ENCODE results near the gene C16orf96. TPM values are rescaled to one million over a fixed set of nuclear protein-coding genes. Genes with fewer than 3 reads are reported as not detected.
A peak's percentile ranks its signal among the peaks of the same experiment; 100 is the strongest.

Gene C16orf96
- total and polyA plus RNA-seq, 2 of the 13 experiments (the other 11 are each of a cell fraction or from before 2014, with no cell fraction given): 0.03 TPM; not detected in 1

DNA sequence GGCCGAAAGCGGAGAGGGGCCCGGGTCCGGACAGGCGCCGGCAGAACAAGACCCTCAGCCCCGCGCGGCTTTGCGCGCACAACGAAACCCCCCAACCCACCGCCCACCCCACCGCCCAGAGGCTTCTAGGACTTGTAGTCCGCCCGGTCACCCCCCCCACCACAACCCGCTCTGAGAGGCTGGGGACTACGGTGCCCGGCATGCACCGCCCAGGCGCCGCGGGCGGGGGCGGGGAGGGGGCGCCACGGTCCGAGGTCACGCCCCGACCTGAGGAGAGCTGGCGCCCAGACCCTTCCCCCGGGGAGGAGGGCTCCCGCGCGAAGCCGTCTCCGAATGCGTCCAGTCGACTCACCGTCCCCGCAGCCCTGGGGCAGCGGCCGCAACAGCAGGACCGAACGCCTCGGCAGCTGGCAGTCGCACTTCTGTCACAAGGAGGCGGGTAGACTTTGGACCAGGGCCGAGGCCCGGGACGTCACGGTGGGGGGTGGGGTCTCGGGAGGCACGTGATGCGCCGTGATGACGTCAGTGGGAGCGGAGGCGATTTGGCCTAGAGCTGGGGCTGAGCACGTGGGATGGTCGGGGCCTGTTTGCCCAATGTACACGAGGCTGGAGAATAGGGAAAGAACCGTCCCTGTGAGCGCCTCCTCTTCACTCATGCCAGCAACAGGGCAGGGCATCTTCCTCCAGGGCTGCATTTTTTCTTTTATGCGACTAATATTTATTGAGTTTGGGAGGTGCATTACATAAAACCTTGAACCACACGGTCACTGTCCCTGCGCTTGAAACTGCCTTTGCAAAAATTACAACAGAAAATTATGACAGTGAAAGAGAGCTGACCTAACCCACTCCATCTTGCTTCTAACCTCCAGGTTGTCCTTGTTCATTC, 17.5 kb upstream of the C16orf96 start, which contains the start of gene CDIP1 (continued):
- TF ChIP-seq, protein P1, sequence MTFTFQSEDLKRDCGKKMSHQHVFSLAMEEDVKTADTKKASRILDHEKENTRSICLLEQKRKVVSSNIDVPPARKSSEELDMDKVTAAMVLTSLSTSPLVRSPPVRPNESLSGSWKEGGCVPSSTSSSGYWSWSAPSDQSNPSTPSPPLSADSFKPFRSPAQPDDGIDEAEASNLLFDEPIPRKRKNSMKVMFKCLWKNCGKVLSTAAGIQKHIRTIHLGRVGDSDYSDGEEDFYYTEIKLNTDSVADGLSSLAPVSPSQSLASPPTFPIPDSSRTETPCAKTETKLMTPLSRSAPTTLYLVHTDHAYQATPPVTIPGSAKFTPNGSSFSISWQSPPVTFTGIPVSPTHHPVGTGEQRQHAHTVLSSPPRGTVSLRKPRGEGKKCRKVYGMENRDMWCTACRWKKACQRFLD (CRISPR knock-in tag; IDR thresholded peaks at IDR 0.05; ENCODE audit: borderline replicate concordance): peak; percentile 99
- TF ChIP-seq SP2 (CRISPR knock-in tag; IDR thresholded peaks at IDR 0.05) (peak; percentile 68), ZNF431 (CRISPR knock-in tag; IDR thresholded peaks at IDR 0.05; ENCODE audit: borderline replicate concordance, low read depth) (peak; percentile 99), CEBPG (CRISPR knock-in tag; IDR thresholded peaks at IDR 0.05) (peak; percentile 68), ZBTB1 (CRISPR knock-in tag; IDR thresholded peaks at IDR 0.05; ENCODE audit: borderline replicate concordance) (no peak), NR2F2 (IDR thresholded peaks at IDR 0.05; ENCODE audit: borderline replicate concordance, low read depth) (peak; percentile 51; the same call in 1 of the 2 replicates), ZNF761 (CRISPR knock-in tag; conservative IDR thresholded peaks at IDR 0.05) (peak; percentile 99), ZNF567 (CRISPR knock-in tag; IDR thresholded peaks at IDR 0.05; ENCODE audit: borderline replicate concordance) (peak; percentile 95; the same call in 1 of the 2 replicates), TCF7 (IDR thresholded peaks at IDR 0.05; ENCODE audit: low read depth) (no peak), SCMH1 (CRISPR knock-in tag; IDR thresholded peaks at IDR 0.05; ENCODE audit: borderline replicate concordance) (no peak), ZBTB21 (CRISPR knock-in tag; IDR thresholded peaks at IDR 0.05) (peak; percentile 89), ZFYVE20 (CRISPR knock-in tag; IDR thresholded peaks at IDR 0.05; ENCODE audit: borderline replicate concordance, low read depth) (peak; percentile 99)
- TF ChIP-seq, protein P2, sequence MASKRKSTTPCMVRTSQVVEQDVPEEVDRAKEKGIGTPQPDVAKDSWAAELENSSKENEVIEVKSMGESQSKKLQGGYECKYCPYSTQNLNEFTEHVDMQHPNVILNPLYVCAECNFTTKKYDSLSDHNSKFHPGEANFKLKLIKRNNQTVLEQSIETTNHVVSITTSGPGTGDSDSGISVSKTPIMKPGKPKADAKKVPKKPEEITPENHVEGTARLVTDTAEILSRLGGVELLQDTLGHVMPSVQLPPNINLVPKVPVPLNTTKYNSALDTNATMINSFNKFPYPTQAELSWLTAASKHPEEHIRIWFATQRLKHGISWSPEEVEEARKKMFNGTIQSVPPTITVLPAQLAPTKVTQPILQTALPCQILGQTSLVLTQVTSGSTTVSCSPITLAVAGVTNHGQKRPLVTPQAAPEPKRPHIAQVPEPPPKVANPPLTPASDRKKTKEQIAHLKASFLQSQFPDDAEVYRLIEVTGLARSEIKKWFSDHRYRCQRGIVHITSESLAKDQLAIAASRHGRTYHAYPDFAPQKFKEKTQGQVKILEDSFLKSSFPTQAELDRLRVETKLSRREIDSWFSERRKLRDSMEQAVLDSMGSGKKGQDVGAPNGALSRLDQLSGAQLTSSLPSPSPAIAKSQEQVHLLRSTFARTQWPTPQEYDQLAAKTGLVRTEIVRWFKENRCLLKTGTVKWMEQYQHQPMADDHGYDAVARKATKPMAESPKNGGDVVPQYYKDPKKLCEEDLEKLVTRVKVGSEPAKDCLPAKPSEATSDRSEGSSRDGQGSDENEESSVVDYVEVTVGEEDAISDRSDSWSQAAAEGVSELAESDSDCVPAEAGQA (IDR thresholded peaks at IDR 0.05; ENCODE audit: low read depth): peak; percentile 90
- TF ChIP-seq, protein P2 (CRISPR knock-in tag; IDR thresholded peaks at IDR 0.05; ENCODE audit: borderline replicate concordance): peak; percentile 88; the same call in 1 of the 2 replicates
- TF ChIP-seq, protein P3, sequence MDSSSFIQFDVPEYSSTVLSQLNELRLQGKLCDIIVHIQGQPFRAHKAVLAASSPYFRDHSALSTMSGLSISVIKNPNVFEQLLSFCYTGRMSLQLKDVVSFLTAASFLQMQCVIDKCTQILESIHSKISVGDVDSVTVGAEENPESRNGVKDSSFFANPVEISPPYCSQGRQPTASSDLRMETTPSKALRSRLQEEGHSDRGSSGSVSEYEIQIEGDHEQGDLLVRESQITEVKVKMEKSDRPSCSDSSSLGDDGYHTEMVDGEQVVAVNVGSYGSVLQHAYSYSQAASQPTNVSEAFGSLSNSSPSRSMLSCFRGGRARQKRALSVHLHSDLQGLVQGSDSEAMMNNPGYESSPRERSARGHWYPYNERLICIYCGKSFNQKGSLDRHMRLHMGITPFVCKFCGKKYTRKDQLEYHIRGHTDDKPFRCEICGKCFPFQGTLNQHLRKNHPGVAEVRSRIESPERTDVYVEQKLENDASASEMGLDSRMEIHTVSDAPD (CRISPR knock-in tag; IDR thresholded peaks at IDR 0.05): peak; percentile 98

Data from HepG2 (cell line).